Uterus (tissue), 4 donors: ENCODE data around the gene TMEM247. TPM values are rescaled to one million over a fixed set of nuclear protein-coding genes. Genes with fewer than 3 reads are reported as not detected.

Experiments
- DNase-seq, 2 donors: peaks; one replicate each; pipeline ENCODE4 v3.0.0-alpha.2; 2019 to 2020
- H3K27ac ChIP-seq, 2 donors: fragments of 200-600 bp; sonication (generic); 1 replicate in 1 of 2; 2 replicates in 1 of 2; pipeline ENCODE4 v1.5.1; 2016 to 2018
- H3K27me3 ChIP-seq, 2 donors: fragments of 200-600 bp; sonication (generic); one replicate each; pipeline ENCODE4 v1.5.1; 2018 to 2019; ENCODE audit warnings: control low read depth in 1 of 2
- H3K36me3 ChIP-seq, 2 donors: fragments of 200-600 bp; sonication (generic); one replicate each; pipeline ENCODE4 v1.5.1; 2019; ENCODE audit warnings: control low read depth in 1 of 2
- H3K4me1 ChIP-seq, 2 donors: fragments of 200-600 bp; sonication (generic); one replicate each; pipeline ENCODE4 v1.5.1; 2018 to 2019; ENCODE audit warnings: control low read depth in 1 of 2
- H3K4me3 ChIP-seq, 2 donors: fragments of 200-600 bp; sonication (generic); 1 replicate in 1 of 2; 2 replicates in 1 of 2; pipeline ENCODE4 v1.5.1; 2018 to 2019; ENCODE audit warnings: mild to moderate bottlenecking in 1 of 2
- H3K9me3 ChIP-seq, 2 donors: fragments of 200-600 bp; sonication (generic); one replicate each; pipeline ENCODE4 v1.5.1; 2019; ENCODE audit warnings: control low read depth in 1 of 2
- POLR2A ChIP-seq, 2 donors: fragments of 450-650 bp; IDR thresholded peaks; one replicate each; pipeline ENCODE4 v1.6.1; 2016; ENCODE audit warnings: antibody characterized with exemption in 2 of 2, mild to moderate bottlenecking in 1 of 2, moderate library complexity in 1 of 2
- intact Hi-C: fragments of 100-400 bp; cut with DNase I; formaldehyde crosslinking; loops from one replicate; pipeline ENCODE4 v1.15.1; 2023; ENCODE audit warnings: low total_unique reads
- total RNA-seq, 4 donors: library from RNA; depleted of rRNA in 3 of 4; stranded (reverse); fragments of >200 nt in 3 of 4; gene quantifications; one replicate each; pipeline versions ENCODE4 v1.1.0 to v1.2.4, GENCODE V29; 2014 to 2023
- TF ChIP-seq, protein P1 (sequence below), 4 experiments: fragments of 200-600 bp in 2 of 4; fragments of 450-650 bp in 2 of 4; sonication (generic) in 2 of 4; IDR thresholded peaks; one replicate each; pipeline ENCODE4 v1.5.1; 2016 to 2019; ENCODE audit warnings: antibody characterized with exemption in 4 of 4, mild to moderate bottlenecking in 2 of 4, moderate library complexity in 1 of 4
- donor health status: DM: yes; HTN: yes; CAD: no.

TMEM247 gene
- total RNA-seq, 4 donors from 2014 or later: not detected

GRCh38 chr2:46456789-46457188 lies 22.6 kb upstream of the TMEM247 start:
- TF ChIP-seq POLR2A (IDR thresholded peaks at IDR 0.05): no peak
- TF ChIP-seq, protein P1, sequence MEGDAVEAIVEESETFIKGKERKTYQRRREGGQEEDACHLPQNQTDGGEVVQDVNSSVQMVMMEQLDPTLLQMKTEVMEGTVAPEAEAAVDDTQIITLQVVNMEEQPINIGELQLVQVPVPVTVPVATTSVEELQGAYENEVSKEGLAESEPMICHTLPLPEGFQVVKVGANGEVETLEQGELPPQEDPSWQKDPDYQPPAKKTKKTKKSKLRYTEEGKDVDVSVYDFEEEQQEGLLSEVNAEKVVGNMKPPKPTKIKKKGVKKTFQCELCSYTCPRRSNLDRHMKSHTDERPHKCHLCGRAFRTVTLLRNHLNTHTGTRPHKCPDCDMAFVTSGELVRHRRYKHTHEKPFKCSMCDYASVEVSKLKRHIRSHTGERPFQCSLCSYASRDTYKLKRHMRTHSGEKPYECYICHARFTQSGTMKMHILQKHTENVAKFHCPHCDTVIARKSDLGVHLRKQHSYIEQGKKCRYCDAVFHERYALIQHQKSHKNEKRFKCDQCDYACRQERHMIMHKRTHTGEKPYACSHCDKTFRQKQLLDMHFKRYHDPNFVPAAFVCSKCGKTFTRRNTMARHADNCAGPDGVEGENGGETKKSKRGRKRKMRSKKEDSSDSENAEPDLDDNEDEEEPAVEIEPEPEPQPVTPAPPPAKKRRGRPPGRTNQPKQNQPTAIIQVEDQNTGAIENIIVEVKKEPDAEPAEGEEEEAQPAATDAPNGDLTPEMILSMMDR (IDR thresholded peaks at IDR 0.05): no peak
- Histone ChIP-seq H3K36me3 (no peaks in the 10 kb centered on the region), H3K4me3 (no peak overlapping the region), H3K27ac (no peak overlapping the region), H3K27me3 (no peaks in the 10 kb centered on the region), H3K4me1 (peaks cover 0 to 5% of the 10 kb centered on the region in 2 donors), H3K9me3 (no peaks in the 10 kb centered on the region)
- intact Hi-C loops: no loop called here
- DNase-seq: no peak

DNA sequence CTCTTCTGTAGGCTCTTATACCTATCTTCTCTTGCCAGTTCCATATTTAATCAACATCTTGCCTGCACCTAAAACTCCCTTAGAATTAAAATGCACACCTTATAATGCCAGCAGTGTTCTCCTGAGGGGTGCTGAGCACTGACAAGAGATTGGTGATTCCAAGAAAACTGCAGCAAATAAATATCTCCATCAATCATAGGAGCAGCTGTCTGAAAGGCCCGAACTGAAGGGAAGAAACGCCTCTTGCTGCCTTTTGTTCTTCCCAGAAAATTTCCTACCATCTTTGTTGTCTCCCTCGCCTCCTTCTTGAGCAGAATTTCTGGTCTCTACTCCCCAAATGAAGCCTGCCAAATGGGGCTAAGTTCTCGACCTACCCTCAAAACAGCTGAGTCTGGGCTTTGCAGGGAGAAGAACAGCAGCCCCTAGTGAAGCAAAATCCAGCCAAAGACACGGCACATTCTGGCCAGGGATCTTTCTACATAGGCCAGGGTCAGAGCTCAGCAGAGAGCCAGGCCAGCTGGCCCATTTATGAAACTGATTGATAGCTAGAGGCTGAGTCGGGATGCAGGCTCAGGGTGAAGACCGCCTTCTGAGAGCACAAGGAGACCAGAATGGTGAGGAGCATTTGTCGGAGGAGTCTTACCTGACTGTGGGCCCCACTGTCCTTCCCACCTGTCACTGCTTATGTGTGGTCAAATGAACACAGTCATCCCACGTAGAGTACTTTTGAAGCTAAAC lies 20.4 kb upstream of the TMEM247 start:
- Histone ChIP-seq H3K27ac (no peak overlapping the region), H3K9me3 (no peaks in the 10 kb centered on the region), H3K27me3 (no peaks in the 10 kb centered on the region), H3K4me1 (peaks cover 0 to 5% of the 10 kb centered on the region in 2 donors), H3K36me3 (no peaks in the 10 kb centered on the region), H3K4me3 (no peak overlapping the region)
- intact Hi-C loops: no loop called here
- no peak for TF ChIP-seq POLR2A (IDR thresholded peaks at IDR 0.05)
- TF ChIP-seq, protein P1 (IDR thresholded peaks at IDR 0.05): no peak
- no peak for DNase-seq

DNA sequence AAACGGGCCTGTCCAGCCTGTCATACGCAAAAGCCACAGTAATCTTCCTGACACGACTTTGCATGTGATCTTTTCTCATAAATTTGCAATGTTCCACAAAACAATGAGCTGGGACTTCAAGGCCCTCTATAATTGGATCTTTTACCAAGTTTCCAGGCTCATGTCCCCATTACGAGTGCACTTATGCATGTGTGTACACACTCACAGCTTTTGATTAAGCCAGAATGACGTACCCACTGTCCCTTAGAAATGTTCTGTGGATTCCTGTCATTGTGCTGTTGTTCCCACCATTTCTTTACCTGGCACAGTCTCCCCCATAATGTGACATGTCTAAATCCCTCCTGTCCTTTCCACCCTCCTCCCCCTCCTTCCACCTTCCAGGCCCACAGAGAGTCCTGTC lies 19.7 kb upstream of the TMEM247 start:
- Histone ChIP-seq H3K36me3 (no peaks in the 10 kb centered on the region), H3K4me1 (peaks cover 0 to 10% of the 10 kb centered on the region in 2 donors), H3K27ac (peak overlapping the region in 1 of 2 donors; percentile 66), H3K27me3 (no peaks in the 10 kb centered on the region), H3K4me3 (no peak overlapping the region), H3K9me3 (no peaks in the 10 kb centered on the region)
- TF ChIP-seq, protein P1 (IDR thresholded peaks at IDR 0.05): no peak
- TF ChIP-seq POLR2A (IDR thresholded peaks at IDR 0.05): no peak
- intact Hi-C loops: no loop called here
- DNase-seq: no peak

GRCh38 chr2:46460241-46460921 lies 19.0 kb upstream of the TMEM247 start:
- peak in 1 of 2 donors; percentile 48 for DNase-seq
- no peaks in the 10 kb centered on the region for H3K27me3 ChIP-seq

More at GRCh38 chr2:46460241-46460921, 19.0 kb upstream of the TMEM247 start:
- no peak for TF ChIP-seq POLR2A (IDR thresholded peaks at IDR 0.05)
- TF ChIP-seq, protein P1 (IDR thresholded peaks at IDR 0.05): no peak
- intact Hi-C loops: no loop called here
- Histone ChIP-seq H3K36me3 (no peaks in the 10 kb centered on the region), H3K27ac (peak overlapping the region in 1 of 2 donors; percentile 66), H3K4me3 (no peak overlapping the region), H3K9me3 (no peaks in the 10 kb centered on the region), H3K4me1 (peaks cover 0 to 11% of the 10 kb centered on the region in 2 donors)
